Inferior parietal cortex (tissue), 1 donor: ENCODE data around the gene HOXD11.

ENCODE experiments used
- DNase-seq: peaks from one replicate; pipeline ENCODE4 v3.0.0-alpha.2; 2016; ENCODE audit errors: extremely low spot score

The HOXD11 gene

GRCh38 chr2:176093145-176093897, 13.8 kb upstream of the HOXD11 start:
- no peak for DNase-seq

- DNase-seq = no peak
These were observed 13.2 kb upstream of the HOXD11 start for GRCh38 chr2:176093898-176094249.

GRCh38 chr2:176094349-176094748, 12.7 kb upstream of the HOXD11 start:
- no peak for DNase-seq

- no peak for DNase-seq
These were observed 11.7 kb upstream of the HOXD11 start for GRCh38 chr2:176095421-176095820.

- no peak for DNase-seq
These were observed 10.7 kb upstream of the HOXD11 start for GRCh38 chr2:176096243-176096985.

- peak; percentile 47 for DNase-seq
These were observed 9.9 kb upstream of the HOXD11 start for GRCh38 chr2:176096986-176097819.

GRCh38 chr2:176097820-176098365, 9.2 kb upstream of the HOXD11 start:
- no peak for DNase-seq

GRCh38 chr2:176098366-176099158, 8.5 kb upstream of the HOXD11 start:
- DNase-seq = no peak

GRCh38 chr2:176099159-176099727, 7.8 kb upstream of the HOXD11 start:
- no peak for DNase-seq

GRCh38 chr2:176099728-176100546, 7.1 kb upstream of the HOXD11 start, which contains the start of gene HOXD12:
Gene HOXD12 (plus strand): TSS chr2:176099795. CDS start chr2:176099802, 7 bp downstream.
- no peak for DNase-seq

GRCh38 chr2:176100547-176101140, 6.4 kb upstream of the HOXD11 start:
- no peak for DNase-seq

- DNase-seq = no peak
These were observed 5.8 kb upstream of the HOXD11 start for GRCh38 chr2:176101216-176101830.

- DNase-seq = no peak
These were observed 5.2 kb upstream of the HOXD11 start for GRCh38 chr2:176101842-176102241.

- no peak for DNase-seq
These were observed 4.7 kb upstream of the HOXD11 start for GRCh38 chr2:176102309-176102866.

GRCh38 chr2:176103194-176103593, 3.9 kb upstream of the HOXD11 start:
- DNase-seq = no peak

- no peak for DNase-seq
These were observed 3.3 kb upstream of the HOXD11 start for GRCh38 chr2:176103742-176104315.

- no peak for DNase-seq
These were observed 2.6 kb upstream of the HOXD11 start for GRCh38 chr2:176104316-176105077.
